Neural cell (in vitro differentiated cells): ENCODE data around the gene DGKB. TPM values are rescaled to one million over a fixed set of nuclear protein-coding genes. Genes with fewer than 3 reads are reported as not detected.

ENCODE experiments used
- H2AFZ ChIP-seq: fragments of 200-600, 300-800 bp; sonication (generic), shearing (Covaris generic); 2 replicates; pipeline ENCODE4 v1.6.0; 2014; ENCODE audit warnings: low read depth, mild to moderate bottlenecking, antibody characterized with exemption, low read length, moderate library complexity
- H3F3A ChIP-seq: fragments of 200-600 bp; shearing (Covaris generic); 2 replicates; pipeline ENCODE4 v1.6.1; 2016; ENCODE audit warnings: mild to moderate bottlenecking, moderate library complexity, mixed read lengths, antibody characterized with exemption, low read length; ENCODE audit not compliant: insufficient read depth, poor library complexity, severe bottlenecking
- H3K27ac ChIP-seq: fragments of 200-600, 300-800 bp; sonication (generic), shearing (Covaris generic); 2 replicates; pipeline ENCODE4 v1.5.1; 2014; ENCODE audit warnings: mild to moderate bottlenecking, low read length, moderate library complexity
- H3K27me3 ChIP-seq: fragments of 300-800, 200-600 bp; sonication (generic), shearing (Covaris generic); 2 replicates; pipeline ENCODE4 v1.6.0; 2014; ENCODE audit warnings: mild to moderate bottlenecking, low read depth, low read length, moderate library complexity; ENCODE audit not compliant: insufficient read depth
- H3K36me3 ChIP-seq: fragments of 300-800, 200-600 bp; sonication (generic), shearing (Covaris generic); 2 replicates; pipeline ENCODE4 v1.5.1; 2014; ENCODE audit warnings: mild to moderate bottlenecking, antibody characterized with exemption, low read length, moderate library complexity; ENCODE audit not compliant: insufficient read depth
- H3K4me2 ChIP-seq: fragments of 300-800, 200-600 bp; sonication (generic), shearing (Covaris generic); 2 replicates; pipeline ENCODE4 v1.6.0; 2014; ENCODE audit warnings: mild to moderate bottlenecking, low read length
- H3K4me3 ChIP-seq: fragments of 300-800, 200-600 bp; sonication (generic), shearing (Covaris generic); 2 replicates; pipeline ENCODE4 v1.5.1; 2014; ENCODE audit warnings: mild to moderate bottlenecking, low read length, moderate library complexity
- H3K79me2 ChIP-seq: fragments of 200-600 bp; shearing (Covaris generic); replicated peaks from 2 replicates; pipeline ENCODE4 v1.6.0; 2014; ENCODE audit warnings: mild to moderate bottlenecking, low read length, moderate library complexity; ENCODE audit not compliant: insufficient read depth
- H3K9ac ChIP-seq: fragments of 300-800, 200-600 bp; sonication (generic), shearing (Covaris generic); 2 replicates; pipeline ENCODE4 v1.6.1; 2016; ENCODE audit warnings: mild to moderate bottlenecking, low read length, mixed read lengths
- H3K9me2 ChIP-seq: fragments of 200-600 bp; shearing (Covaris generic); 2 replicates; pipeline ENCODE4 v1.6.1; 2016; ENCODE audit warnings: mild to moderate bottlenecking, low read length, mixed read lengths; ENCODE audit not compliant: insufficient read depth
- H3K9me3 ChIP-seq: fragments of 200-600, 300-800 bp; sonication (generic), shearing (Covaris generic); 2 replicates; pipeline ENCODE4 v1.6.1; 2016; ENCODE audit warnings: mild to moderate bottlenecking, mixed run types, low read length, moderate library complexity, mixed read lengths
- H4K20me1 ChIP-seq: fragments of 200-600 bp; shearing (Covaris generic); 2 replicates; pipeline ENCODE4 v1.6.1; 2016; ENCODE audit warnings: mild to moderate bottlenecking, mixed run types; ENCODE audit not compliant: insufficient read depth
- EP300 ChIP-seq: fragments of 450-650 bp; conservative IDR thresholded peaks from 2 replicates; pipeline ENCODE4 v1.6.1; 2014; ENCODE audit warnings: antibody characterized with exemption, mild to moderate bottlenecking, moderate library complexity; ENCODE audit not compliant: poor library complexity, severe bottlenecking
- EZH2 ChIP-seq: fragments of 200-600, 300-800 bp; shearing (Covaris generic), sonication (generic); IDR thresholded peaks from 2 replicates; pipeline ENCODE4 v1.6.1; 2014; ENCODE audit warnings: antibody characterized with exemption, low read length, borderline replicate concordance, mild to moderate bottlenecking; ENCODE audit not compliant: insufficient read depth, poor library complexity, severe bottlenecking
- MXI1 ChIP-seq: fragments of 450-650 bp; conservative IDR thresholded peaks from 2 replicates; pipeline ENCODE4 v1.6.1; 2014; ENCODE audit warnings: antibody characterized with exemption, mild to moderate bottlenecking; ENCODE audit not compliant: poor library complexity, severe bottlenecking
- POLR2AphosphoS5 ChIP-seq: IDR thresholded peaks from 2 replicates; pipeline ENCODE4 v1.6.1; 2012
- RAD21 ChIP-seq: fragments of 450-650 bp; conservative IDR thresholded peaks from 2 replicates; pipeline ENCODE4 v1.6.1; 2014; ENCODE audit warnings: antibody characterized with exemption, mild to moderate bottlenecking, moderate library complexity
- SMC3 ChIP-seq: fragments of 450-650 bp; conservative IDR thresholded peaks from 2 replicates; pipeline ENCODE4 v1.6.1; 2014; ENCODE audit warnings: antibody characterized with exemption, mild to moderate bottlenecking, moderate library complexity; ENCODE audit not compliant: poor library complexity
- TAF1 ChIP-seq: IDR thresholded peaks from 2 replicates; pipeline ENCODE4 v1.6.1; 2012; ENCODE audit warnings: low read depth
- polyA plus RNA-seq: library from polyadenylated mRNA; depleted of rRNA; stranded (reverse); fragments of >200 nt; gene quantifications from 2 replicates; pipeline ENCODE4 v1.2.3, GENCODE V29; 2014
- TF ChIP-seq, protein P1 (sequence below): IDR thresholded peaks from 2 replicates; pipeline ENCODE4 v1.6.1; 2012; ENCODE audit warnings: borderline replicate concordance
- TF ChIP-seq, protein P2 (sequence below): fragments of 450-650 bp; IDR thresholded peaks from 2 replicates; pipeline ENCODE4 v1.5.1; 2014; ENCODE audit warnings: antibody characterized with exemption, mild to moderate bottlenecking, moderate library complexity; ENCODE audit not compliant: poor library complexity, severe bottlenecking

Gene DGKB
- polyA plus RNA-seq, 1 donor from 2014 or later = 0.20 TPM

- no peaks in the 10 kb centered on the region for H3K27me3 ChIP-seq
- H3K9me3 ChIP-seq = no peaks in the 10 kb centered on the region
- no peak overlapping the region for H3K4me3 ChIP-seq
- H2AFZ ChIP-seq = no peak overlapping the region
- H3K79me2 ChIP-seq = no peaks in the 10 kb centered on the region
- TF ChIP-seq, protein P1, sequence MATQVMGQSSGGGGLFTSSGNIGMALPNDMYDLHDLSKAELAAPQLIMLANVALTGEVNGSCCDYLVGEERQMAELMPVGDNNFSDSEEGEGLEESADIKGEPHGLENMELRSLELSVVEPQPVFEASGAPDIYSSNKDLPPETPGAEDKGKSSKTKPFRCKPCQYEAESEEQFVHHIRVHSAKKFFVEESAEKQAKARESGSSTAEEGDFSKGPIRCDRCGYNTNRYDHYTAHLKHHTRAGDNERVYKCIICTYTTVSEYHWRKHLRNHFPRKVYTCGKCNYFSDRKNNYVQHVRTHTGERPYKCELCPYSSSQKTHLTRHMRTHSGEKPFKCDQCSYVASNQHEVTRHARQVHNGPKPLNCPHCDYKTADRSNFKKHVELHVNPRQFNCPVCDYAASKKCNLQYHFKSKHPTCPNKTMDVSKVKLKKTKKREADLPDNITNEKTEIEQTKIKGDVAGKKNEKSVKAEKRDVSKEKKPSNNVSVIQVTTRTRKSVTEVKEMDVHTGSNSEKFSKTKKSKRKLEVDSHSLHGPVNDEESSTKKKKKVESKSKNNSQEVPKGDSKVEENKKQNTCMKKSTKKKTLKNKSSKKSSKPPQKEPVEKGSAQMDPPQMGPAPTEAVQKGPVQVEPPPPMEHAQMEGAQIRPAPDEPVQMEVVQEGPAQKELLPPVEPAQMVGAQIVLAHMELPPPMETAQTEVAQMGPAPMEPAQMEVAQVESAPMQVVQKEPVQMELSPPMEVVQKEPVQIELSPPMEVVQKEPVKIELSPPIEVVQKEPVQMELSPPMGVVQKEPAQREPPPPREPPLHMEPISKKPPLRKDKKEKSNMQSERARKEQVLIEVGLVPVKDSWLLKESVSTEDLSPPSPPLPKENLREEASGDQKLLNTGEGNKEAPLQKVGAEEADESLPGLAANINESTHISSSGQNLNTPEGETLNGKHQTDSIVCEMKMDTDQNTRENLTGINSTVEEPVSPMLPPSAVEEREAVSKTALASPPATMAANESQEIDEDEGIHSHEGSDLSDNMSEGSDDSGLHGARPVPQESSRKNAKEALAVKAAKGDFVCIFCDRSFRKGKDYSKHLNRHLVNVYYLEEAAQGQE = no peak
- TF ChIP-seq RAD21 = no peak
- TF ChIP-seq EP300 = no peak
- TF ChIP-seq, protein P2, sequence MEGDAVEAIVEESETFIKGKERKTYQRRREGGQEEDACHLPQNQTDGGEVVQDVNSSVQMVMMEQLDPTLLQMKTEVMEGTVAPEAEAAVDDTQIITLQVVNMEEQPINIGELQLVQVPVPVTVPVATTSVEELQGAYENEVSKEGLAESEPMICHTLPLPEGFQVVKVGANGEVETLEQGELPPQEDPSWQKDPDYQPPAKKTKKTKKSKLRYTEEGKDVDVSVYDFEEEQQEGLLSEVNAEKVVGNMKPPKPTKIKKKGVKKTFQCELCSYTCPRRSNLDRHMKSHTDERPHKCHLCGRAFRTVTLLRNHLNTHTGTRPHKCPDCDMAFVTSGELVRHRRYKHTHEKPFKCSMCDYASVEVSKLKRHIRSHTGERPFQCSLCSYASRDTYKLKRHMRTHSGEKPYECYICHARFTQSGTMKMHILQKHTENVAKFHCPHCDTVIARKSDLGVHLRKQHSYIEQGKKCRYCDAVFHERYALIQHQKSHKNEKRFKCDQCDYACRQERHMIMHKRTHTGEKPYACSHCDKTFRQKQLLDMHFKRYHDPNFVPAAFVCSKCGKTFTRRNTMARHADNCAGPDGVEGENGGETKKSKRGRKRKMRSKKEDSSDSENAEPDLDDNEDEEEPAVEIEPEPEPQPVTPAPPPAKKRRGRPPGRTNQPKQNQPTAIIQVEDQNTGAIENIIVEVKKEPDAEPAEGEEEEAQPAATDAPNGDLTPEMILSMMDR = no peak
- no peak for TF ChIP-seq MXI1
- TF ChIP-seq POLR2AphosphoS5 = no peak
- H3K9me2 ChIP-seq = no peaks in the 10 kb centered on the region
- no peak overlapping the region for H3K27ac ChIP-seq
- H3K9ac ChIP-seq = no peak overlapping the region
- no peaks in the 10 kb centered on the region for H4K20me1 ChIP-seq
- no peaks in the 10 kb centered on the region for H3F3A ChIP-seq
- H3K36me3 ChIP-seq = no peaks in the 10 kb centered on the region
- no peak overlapping the region for H3K4me2 ChIP-seq
Measured at GRCh38 chr7:14818871-14819270, 83.7 kb downstream of the DGKB start.

DNA sequence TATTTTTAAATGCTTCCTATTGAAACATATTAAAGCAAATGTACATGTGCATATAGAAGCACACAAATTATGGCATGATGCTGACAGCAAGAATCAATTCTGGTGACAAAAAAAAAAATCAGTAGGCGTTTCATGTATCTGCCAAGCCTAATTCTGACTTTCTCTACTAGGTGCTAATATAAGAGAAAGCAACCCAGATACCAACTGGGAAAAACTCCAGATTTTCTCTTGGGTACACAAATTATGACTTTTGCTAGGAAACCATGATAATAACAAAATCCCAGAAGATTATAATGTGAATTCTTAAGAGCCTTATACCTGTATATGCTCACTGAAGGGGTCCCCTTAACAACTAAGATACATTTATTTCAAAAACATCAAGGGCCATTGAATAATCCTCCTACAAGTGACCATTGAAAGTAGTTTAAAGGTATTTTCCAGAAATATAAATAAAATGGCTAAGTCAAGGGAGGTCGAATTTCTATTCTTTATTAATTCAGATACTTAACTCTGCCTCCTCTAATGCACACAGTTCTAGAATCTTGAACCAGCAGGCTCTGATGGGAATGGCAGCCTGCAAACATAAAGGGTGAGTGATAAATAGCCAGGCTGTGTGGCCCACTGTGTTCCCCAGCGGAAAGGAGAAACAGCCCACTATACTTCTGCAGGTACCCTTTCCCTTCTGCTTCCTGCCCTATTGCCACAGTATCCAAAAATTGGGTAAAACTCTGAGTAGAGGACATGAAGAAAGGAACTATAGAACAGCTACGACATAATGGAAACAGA is 84.5 kb downstream of the DGKB start:
- H3K4me3 ChIP-seq = no peak overlapping the region
- H2AFZ ChIP-seq = no peak overlapping the region
- no peak for TF ChIP-seq TAF1
- TF ChIP-seq, protein P2 = no peak
- no peak for TF ChIP-seq SMC3
- no peak for TF ChIP-seq EP300
- TF ChIP-seq POLR2AphosphoS5 = no peak
- TF ChIP-seq, protein P1 = no peak
- TF ChIP-seq MXI1 = no peak
- no peak for TF ChIP-seq RAD21
- TF ChIP-seq EZH2 = no peak
- no peaks in the 10 kb centered on the region for H3K9me2 ChIP-seq
- H4K20me1 ChIP-seq = no peaks in the 10 kb centered on the region
- H3K79me2 ChIP-seq = no peaks in the 10 kb centered on the region
- no peak overlapping the region for H3K27ac ChIP-seq
- no peak overlapping the region for H3K9ac ChIP-seq
- no peak overlapping the region for H3K4me2 ChIP-seq
- no peaks in the 10 kb centered on the region for H3K36me3 ChIP-seq
- no peaks in the 10 kb centered on the region for H3K27me3 ChIP-seq
- no peaks in the 10 kb centered on the region for H3F3A ChIP-seq
- no peaks in the 10 kb centered on the region for H3K9me3 ChIP-seq
